MM.1S (cell line): ENCODE results near the gene C1QTNF6.

ENCODE experiments used
- EZH2 ChIP-seq: fragments of 300-600 bp; sonication (generic); optimal IDR thresholded peaks from 2 replicates; pipeline ENCODE3; 2017; ENCODE audit warnings: low read depth, mild to moderate bottlenecking, antibody characterized with exemption, low read length, mixed read lengths
- TF ChIP-seq, protein P1 (sequence below): fragments of 300-600 bp; sonication (generic); IDR thresholded peaks from 2 replicates; pipeline ENCODE4 v1.5.1; 2016; ENCODE audit warnings: antibody characterized with exemption, low read length, mixed read lengths

DNA sequence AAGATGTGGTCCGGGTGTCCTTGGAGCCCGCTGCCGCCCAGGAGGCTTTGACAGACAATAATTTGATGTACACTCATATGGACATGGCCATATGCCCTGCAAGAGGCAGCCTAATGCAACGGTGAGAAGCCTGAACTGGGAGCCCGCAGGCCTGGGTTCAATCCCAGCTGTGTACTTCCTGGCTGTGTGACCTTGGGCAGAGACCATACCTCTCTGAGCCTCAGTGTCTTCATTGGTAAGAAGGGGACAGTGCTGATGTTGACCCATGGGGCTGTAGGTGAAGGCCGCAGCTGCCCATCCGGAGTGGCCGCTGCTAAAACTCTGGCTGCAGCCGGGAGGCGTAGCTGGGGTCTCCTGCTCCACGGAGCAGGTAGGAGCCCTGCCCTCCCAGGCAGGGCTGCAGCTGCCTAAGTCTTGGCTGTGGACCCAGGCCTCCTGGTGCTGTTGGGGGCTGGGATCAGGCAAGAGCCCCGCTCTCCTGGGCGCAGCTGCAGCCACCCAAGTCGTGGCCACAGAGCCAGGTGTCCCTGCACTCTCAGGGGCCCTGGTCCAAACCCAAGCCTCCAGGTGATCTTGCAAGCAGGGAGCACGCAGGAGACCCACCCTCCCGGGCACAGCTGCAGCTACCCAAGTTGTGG is 47.2 kb downstream of the C1QTNF6 start:
- TF ChIP-seq, protein P1, sequence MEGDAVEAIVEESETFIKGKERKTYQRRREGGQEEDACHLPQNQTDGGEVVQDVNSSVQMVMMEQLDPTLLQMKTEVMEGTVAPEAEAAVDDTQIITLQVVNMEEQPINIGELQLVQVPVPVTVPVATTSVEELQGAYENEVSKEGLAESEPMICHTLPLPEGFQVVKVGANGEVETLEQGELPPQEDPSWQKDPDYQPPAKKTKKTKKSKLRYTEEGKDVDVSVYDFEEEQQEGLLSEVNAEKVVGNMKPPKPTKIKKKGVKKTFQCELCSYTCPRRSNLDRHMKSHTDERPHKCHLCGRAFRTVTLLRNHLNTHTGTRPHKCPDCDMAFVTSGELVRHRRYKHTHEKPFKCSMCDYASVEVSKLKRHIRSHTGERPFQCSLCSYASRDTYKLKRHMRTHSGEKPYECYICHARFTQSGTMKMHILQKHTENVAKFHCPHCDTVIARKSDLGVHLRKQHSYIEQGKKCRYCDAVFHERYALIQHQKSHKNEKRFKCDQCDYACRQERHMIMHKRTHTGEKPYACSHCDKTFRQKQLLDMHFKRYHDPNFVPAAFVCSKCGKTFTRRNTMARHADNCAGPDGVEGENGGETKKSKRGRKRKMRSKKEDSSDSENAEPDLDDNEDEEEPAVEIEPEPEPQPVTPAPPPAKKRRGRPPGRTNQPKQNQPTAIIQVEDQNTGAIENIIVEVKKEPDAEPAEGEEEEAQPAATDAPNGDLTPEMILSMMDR = no peak
- TF ChIP-seq EZH2 = no peak
